NOMO-1 treated with dmso at 0.1 percent for 144 hours (cell line): ENCODE measurements around the gene MICALL2.

Experiments
- DNase-seq: peaks from one replicate; lab custom pipeline; 2025; ENCODE audit not compliant: unreplicated experiment; lab: John Stamatoyannopoulos, UW

Gene MICALL2

DNA sequence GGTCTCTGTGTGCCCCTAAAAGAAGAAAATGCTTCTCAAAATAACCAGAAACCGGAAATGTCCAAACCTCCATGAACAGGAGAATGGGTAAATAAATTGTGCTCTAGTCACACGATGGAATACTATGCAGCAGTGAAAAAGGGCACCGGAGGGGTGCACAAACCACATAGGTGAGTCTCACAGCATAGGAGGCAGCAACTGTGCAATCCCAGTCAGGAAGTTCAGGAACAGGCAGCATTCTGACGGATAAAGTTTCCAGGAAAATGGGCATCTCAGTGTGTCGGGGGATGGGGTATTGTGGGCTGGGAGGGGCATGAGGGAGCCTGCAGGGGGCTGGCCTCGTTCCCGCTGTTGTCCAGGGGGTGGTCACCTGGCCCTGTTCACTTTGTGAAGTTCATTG lies 63.1 kb downstream of the MICALL2 start:
- DNase-seq, result no peak

DNA sequence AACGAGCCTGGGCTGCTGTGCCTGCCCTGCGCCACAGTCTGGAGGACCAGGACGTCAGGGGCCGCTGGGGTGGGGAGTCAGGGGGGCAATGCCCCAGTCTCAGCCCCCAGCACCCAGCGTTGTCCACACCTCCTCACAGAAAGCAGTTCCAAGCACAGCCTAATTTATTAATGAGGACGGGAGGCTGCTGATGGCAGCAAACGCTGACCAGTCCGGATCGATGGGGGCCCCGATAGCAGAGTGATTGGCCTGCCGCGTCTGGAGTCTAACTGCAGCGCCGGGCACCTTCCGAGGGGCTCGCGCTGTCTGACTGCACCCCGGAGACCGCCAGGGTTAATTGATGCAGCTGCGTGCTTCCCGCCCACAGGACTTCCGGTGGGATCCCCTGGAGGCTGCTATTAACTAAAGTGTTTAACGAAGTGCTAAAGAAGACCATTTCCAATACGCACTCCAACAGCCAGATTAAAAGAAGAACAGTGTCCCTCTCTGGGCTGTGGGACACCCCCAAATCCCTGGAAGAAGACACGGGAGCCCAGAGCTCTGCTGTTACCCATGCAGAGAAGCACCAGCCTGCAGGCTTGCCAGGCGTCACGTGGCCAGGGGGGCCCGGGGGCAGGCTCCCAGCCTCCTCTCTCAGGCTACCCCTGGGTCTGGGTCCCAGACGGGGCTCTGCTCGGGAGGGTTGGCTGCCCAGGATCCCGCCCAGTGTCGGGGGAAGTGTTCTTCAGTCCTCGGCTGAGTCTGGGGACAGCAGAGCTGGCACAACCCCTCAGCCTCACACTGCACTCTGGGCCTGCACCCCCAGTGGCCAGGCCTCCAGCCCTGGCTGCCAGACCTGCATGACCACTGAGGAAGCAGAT lies 63.8 kb downstream of the MICALL2 start:
- no peak for DNase-seq

DNA sequence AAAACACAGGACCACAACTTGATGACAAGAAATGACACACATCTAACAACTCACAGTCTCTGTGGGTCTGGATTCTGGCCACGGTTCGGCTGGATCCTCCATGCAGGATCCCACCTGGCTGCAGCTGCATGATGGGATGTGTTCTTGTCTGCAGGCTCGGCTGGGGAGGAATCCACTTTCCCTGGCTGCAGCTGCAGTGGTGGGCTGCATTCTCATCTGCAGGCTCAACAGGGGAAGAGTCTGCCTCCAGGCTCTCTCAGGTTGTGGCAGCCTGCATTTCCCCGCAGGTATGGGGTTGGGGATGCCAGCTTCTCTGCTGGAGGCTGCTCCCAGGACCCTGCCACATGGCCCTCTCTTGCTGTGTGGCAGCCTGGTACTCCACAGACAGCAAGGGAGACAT lies 64.9 kb downstream of the MICALL2 start:
- no peak for DNase-seq

DNA sequence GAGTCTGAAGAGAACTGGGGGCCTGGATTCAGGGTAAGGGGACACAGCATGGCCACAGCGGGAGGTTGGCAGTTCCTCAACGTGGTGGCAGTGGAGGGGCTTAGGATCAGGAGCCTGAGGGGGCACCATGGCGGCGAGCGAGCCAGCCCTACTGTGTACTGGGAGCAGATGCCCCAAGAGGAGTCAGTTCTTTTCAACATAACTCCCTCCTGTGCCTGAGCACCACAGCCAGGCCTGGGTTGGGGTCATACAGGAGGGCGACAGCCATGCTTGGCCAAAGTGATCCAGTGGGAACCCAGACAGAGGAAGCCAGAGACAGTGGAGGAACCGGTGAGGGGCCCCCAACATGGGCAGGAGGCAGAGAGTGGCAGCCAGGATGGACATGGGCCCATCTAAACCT lies 65.8 kb downstream of the MICALL2 start:
- no peak for DNase-seq

DNA sequence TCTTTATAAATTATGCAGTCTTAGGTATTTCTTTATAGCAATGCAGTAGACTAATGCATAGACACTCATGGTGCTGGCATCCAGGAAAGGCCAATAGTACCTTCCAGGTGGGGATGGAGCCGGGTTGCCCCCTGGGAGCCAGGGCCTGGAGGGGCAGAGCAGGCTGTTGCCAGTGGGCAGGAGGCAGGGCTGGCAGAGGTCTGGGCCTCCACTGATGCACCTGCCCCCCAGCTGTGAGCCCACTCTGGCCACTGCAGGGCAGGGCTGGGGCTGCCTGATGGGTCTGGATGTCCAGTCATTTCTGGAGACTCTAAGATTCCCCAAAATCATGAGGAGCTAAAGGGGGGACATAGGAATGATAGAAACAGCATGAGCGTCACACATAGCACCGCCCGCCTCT lies 66.7 kb downstream of the MICALL2 start:
- DNase-seq, result no peak

DNA sequence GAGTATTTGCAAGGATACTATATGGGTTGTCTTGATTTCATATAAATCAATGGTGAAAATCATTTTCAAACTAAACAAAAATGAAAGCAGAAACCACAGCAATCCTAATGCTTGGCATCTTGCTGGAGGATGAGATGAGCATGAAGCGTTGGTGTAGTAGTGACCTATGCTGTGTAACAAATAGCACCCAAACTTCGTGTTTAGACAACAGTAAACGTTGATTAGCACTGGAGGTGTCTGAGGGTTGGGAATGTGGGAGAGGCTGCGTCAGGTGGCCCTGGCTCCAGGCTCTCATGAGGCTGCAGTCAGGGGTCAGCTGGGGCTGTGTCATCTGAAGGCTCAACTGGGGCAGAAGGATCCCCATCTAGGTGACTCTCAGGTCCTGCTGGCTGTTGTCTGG lies 67.8 kb downstream of the MICALL2 start:
- no peak for DNase-seq

DNA sequence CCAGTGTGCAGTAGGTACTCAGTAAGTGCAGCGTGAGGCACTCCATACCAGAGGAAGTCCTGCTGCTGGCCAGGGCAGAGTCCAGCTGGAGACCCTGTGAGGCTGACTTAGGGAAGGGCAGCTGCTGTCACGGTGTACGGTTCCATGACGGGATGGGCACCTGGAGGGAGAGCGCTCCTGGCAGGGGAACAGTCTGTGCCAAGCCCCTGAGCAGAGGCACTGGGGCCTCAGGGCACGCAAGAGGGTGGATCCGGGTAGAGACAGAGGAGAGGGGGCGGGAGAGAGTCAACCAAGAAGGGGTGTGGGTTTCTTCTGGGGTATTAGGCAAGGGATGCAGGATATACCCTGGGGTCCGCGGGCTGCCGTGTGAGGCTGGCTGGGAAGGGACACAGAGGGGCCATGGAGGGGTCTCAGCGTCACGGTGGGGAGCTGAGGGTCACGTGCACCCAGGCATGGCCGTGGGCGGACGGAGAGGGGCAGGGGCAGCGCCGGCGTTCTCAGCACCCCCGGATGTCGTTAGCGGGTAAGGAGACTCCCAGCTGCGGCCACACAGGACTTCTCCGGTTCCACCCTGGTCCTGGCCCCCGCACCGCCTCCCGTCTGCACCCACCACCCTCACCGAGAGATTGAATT lies 70.5 kb downstream of the MICALL2 start:
- DNase-seq, result no peak

DNA sequence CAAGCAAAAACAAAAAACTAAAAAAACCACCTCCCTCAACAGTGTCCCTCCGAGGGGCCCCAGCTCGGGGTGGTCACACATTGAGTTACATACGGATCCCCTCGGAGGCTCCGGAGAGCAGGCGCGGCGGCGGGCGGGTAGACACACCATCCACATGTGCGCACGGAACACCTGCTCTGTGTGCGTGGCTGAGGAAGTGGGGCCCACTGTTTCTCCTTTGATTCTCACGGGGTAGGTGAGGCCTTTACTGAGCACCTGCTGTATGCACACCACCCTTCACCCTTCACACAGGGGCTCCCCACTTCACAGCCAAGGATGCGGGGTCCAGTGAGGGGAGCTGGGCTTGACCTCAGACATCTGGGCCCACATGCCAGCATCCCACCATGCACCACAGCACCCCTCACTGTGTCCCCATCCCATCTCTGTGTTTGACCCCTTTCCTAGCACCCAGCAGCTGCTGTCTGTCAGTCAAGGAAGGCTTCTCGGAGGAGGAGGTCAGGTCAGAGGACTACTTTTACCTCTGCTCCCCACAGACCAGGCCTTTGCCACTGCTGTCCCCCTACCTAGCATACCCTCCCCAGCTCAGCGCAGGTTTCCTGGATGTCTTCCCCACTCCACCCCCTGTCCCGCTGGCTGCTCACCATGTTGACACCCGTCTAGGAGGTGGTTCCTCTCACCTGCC lies 71.1 kb downstream of the MICALL2 start:
- DNase-seq, result no peak

DNA sequence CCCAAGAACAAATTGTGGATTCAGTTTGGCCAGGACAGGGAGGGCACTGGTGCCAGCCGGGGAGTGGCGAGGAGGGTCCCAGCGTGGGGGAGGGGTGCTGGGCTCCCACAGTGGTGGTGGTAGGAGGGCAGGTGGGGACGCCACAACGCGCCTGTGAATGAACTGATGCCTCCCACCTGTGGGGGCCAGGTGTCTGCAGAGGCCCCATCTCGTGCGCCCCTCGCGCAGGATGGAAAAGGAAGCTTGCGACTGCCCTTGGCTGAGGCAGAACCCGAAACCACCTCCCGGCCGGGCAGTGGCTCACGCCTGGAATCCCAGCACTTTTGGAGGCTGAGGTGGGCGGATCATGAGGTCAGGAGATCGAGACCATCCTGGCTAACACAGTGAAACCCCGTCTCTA lies 72.0 kb downstream of the MICALL2 start:
- DNase-seq, result no peak

DNA sequence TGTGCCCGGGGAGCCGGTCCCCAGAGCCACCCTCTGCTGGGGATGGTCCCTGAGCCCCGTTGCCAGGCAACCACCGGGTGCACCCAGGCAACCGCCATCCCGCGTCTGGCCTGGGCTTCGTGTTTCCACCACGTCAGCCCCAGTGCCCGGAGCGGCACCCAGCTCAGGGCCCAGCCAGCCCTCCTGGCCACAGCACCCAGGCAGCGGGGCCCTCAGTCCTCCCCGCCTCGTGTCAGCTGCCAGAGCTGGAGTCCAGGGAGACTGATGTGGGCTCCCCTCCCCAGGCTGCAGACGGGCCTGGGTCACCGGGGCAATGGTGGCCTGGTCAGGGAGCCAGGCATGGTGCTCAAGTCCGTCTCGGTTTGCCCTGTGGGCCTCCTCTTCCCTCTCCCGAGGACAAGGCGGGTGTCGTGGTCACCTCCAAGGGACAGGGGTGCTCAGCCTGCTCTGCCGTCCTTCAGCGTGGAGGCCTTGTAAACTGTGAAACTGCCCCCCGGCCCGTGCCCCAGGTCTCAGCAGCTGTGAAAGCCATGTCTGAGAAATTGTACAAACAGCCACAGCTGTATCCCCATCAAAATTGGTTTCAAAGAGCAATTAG lies 72.5 kb downstream of the MICALL2 start:
- DNase-seq, result no peak

DNA sequence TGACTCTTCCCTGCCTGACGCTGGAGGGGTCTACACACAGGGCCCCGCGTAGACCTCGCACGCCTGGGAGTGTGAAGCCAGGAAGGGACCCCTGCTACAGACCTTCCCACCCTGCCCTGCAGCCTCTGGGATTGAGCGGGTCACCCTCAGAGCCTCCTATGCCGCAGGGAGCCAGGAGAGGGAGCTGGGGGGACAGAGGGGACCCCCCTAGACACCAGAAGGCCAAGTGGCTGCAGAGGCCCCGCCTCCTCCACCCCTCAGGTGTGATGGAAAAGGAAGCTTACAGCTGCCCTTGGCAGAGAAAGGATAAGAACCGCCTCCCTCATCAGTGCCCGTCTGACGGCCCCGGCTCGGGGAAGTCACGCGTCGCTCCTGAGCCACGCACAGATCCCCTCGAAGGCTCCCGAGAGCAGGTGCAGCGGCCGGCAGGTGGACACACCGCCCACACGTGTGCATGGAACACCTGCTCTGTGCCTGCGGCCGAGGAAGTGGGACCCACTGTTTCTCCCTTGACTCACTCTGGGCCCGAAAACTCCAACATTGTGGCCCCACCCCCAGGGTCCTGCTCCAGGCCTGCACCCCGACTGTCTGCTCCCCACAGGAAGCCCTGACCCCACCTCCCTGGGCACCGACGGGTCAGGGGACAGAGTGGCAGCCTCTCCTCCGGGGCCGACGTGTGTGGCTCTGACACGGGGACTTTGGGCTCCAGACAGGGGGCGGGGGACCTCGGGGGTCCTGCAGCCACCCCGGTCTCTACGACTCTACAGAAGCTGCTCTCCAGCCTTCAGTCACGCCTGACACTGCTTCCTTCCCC lies 73.3 kb downstream of the MICALL2 start:
- no peak for DNase-seq

DNA sequence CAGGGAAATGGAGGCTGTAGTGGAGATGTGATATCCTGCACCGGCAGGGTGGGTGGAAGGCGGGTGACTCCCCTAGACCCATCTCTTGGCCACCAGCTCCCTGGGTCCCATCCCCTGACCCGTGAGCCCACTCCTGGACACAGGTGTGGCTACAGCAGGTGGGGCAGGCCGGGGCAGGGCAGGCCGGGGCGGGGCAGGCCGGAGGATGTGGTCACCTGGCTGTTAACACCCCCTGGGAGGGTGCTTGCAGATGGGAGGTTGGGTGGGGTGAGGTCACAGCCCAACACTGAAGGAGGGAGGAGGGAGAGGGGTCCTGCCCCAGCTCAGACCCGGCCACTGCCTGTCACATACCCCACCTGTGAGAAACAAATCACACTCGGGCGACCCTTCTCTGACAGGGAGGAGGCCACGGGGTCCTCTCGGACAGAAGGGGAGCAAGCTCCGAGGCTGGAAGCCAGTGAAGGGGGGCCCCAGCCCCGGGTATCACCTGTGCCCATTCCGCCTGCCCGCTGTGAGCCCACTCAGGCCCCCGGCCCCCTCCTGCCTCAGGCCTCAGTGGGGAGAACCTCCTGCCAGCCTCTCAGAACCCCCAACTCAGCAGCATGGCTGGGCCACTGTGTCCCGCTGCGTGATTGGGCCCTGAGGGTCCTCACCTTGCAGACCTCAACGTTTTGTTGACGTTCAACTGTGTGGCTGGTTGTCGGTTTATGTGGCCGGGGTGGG lies 74.0 kb downstream of the MICALL2 start:
- DNase-seq, result no peak
